CD4-positive, alpha-beta T cell treated with Interleukin-1 beta for 1 hour (primary cell): ENCODE data around the gene GJA5.
"Not testable (repeated sequence)": the region's sequence is repeated elsewhere in the genome, so short reads cannot be mapped to it uniquely, and the experiment has no call there.

Experiments
- DNase-seq, 2 donors: peaks; one replicate each; pipeline ENCODE4 v3.0.0-alpha.2; 2020 to 2022

The GJA5 gene

GRCh38 chr1:147762233-147763024 lies 2.0 kb upstream of the GJA5 start:
- DNase-seq: peak; percentile 6 to 19

GRCh38 chr1:147758379-147759100 lies 1.9 kb downstream of the GJA5 start:
- DNase-seq: no peak

GRCh38 chr1:147757015-147757990 lies 3.1 kb downstream of the GJA5 start:
- no peak for DNase-seq

- DNase-seq: no peak
Observed at GRCh38 chr1:147756341-147756740, 4.1 kb downstream of the GJA5 start.

- no peak for DNase-seq
Observed at GRCh38 chr1:147754661-147755060, 5.7 kb downstream of the GJA5 start.

GRCh38 chr1:147753081-147753480 lies 7.3 kb downstream of the GJA5 start:
- no peak for DNase-seq

GRCh38 chr1:147752511-147752910 lies 7.9 kb downstream of the GJA5 start:
- no peak for DNase-seq

- no peak for DNase-seq
Observed at GRCh38 chr1:147751346-147751745, 9.1 kb downstream of the GJA5 start.

- DNase-seq: no peak
Observed at GRCh38 chr1:147750618-147751217, 9.7 kb downstream of the GJA5 start.

- no peak for DNase-seq
Observed at GRCh38 chr1:147749792-147750191, 10.6 kb downstream of the GJA5 start.

GRCh38 chr1:147748676-147749350 lies 11.6 kb downstream of the GJA5 start:
- DNase-seq: no peak

- no peak for DNase-seq
Observed at GRCh38 chr1:147747966-147748365, 12.4 kb downstream of the GJA5 start.

GRCh38 chr1:147745271-147745670 lies 15.1 kb downstream of the GJA5 start:
- no peak for DNase-seq

GRCh38 chr1:147741065-147741464 lies 19.3 kb downstream of the GJA5 start:
- DNase-seq: no peak

GRCh38 chr1:147740391-147740790 lies 20.0 kb downstream of the GJA5 start:
- DNase-seq: no peak

- no peak for DNase-seq
Observed at GRCh38 chr1:147738739-147739476, 21.5 kb downstream of the GJA5 start.

- no peak for DNase-seq
Observed at GRCh38 chr1:147738129-147738528, 22.3 kb downstream of the GJA5 start.

- DNase-seq: no peak
Observed at GRCh38 chr1:147736883-147737282, 23.5 kb downstream of the GJA5 start.

GRCh38 chr1:147735423-147735822 lies 25.0 kb downstream of the GJA5 start:
- DNase-seq: no peak

GRCh38 chr1:147734291-147734841 lies 26.0 kb downstream of the GJA5 start:
- not testable (repeated sequence) for DNase-seq

- DNase-seq: no peak
Observed at GRCh38 chr1:147729315-147729714, 31.1 kb downstream of the GJA5 start.
